Measurements from ENCODE around the gene GRAMD4. TPM values are rescaled to one million over a fixed set of nuclear protein-coding genes. Genes with fewer than 3 reads are reported as not detected.

GRAMD4 gene
- total and polyA plus RNA-seq, 12 donors: 29.3 to 143 (median 63.9) TPM

- Histone ChIP-seq H3K27ac (peak overlapping the region; percentile 69 to 91 (median 82)), H3K27me3 (no peaks in the 10 kb centered on the region), H3K4me1 (peaks cover 57 to 95% (median 71%) of the 10 kb centered on the region in 9 donors), H3K36me3 (no peaks in the 10 kb centered on the region), H3K9me3 (no peaks in the 10 kb centered on the region), H3K4me3 (no peak overlapping the region)
- 62 to 72% methylated on average over 9 of the region's 9 CpGs for WGBS, 2 donors
- no peak for TF ChIP-seq CTCF (IDR thresholded peaks at IDR 0.05)
- peak in 1 of 8 donors; percentile 1 for ATAC-seq
- no peak for DNase-seq
- intact Hi-C loops (cut with DNase I): loop anchor here in 1 of 10 donors (5.0 kb wide), 1 partner anchor 33 kb away; the partner anchor contains the start of gene GRAMD4
Observed at GRCh38 chr22:46589141-46589748, 30.9 kb upstream of the GRAMD4 start.

- Histone ChIP-seq H3K4me3 (no peak overlapping the region), H3K9me3 (no peaks in the 10 kb centered on the region), H3K27me3 (no peaks in the 10 kb centered on the region), H3K27ac (peak overlapping the region; percentile 69 to 91 (median 82)), H3K4me1 (peaks cover 55 to 95% (median 71%) of the 10 kb centered on the region in 9 donors), H3K36me3 (no peaks in the 10 kb centered on the region)
- ATAC-seq (peak in 7 of 8 donors; percentile 1 to 29 (median 11)), DNase-seq (no peak)
- intact Hi-C loops (cut with DNase I): loop anchor here in 2 of 10 donors (5.0 kb wide), 2 partner anchors 32 to 57 kb away; partner anchors contain the start of gene GRAMD4 (in 1 of the 2)
- 53 to 70% methylated on average over 11 of the region's 11 CpGs for WGBS, 2 donors
- TF ChIP-seq CTCF (IDR thresholded peaks at IDR 0.05): no peak
Observed at GRCh38 chr22:46589871-46590271, 30.3 kb upstream of the GRAMD4 start.

GRCh38 chr22:46590334-46590733 is 29.9 kb upstream of the GRAMD4 start:
- Histone ChIP-seq H3K36me3 (no peaks in the 10 kb centered on the region), H3K4me1 (peaks cover 53 to 95% (median 75%) of the 10 kb centered on the region in 9 donors), H3K27me3 (no peaks in the 10 kb centered on the region), H3K9me3 (no peaks in the 10 kb centered on the region), H3K4me3 (no peak overlapping the region), H3K27ac (peak overlapping the region; percentile 69 to 91 (median 82))
- 45 to 63% methylated on average over 11 of the region's 11 CpGs for WGBS, 2 donors
- intact Hi-C loops (cut with DNase I): loop anchor here in 1 of 10 donors (5.0 kb wide), 1 partner anchor 57 kb away; no protein-coding TSS in a partner anchor
- ATAC-seq (peak; percentile 40 to 78 (median 62)), DNase-seq (peak; percentile 63 to 76)
- TF ChIP-seq CTCF (IDR thresholded peaks at IDR 0.05): no peak

GRCh38 chr22:46591930-46592329 is 28.3 kb upstream of the GRAMD4 start:
- H3K27me3 ChIP-seq: no peaks in the 10 kb centered on the region
- no peak for ATAC-seq
- no peaks in the 10 kb centered on the region for H3K9me3 ChIP-seq
- intact Hi-C loops (cut with DNase I): loop anchor here in 1 of 10 donors (5.0 kb wide), 1 partner anchor 55 kb away; no protein-coding TSS in a partner anchor
- H3K27ac ChIP-seq: peak overlapping the region in 9 of 10 donors; percentile 66 to 91 (median 84)
- H3K36me3 ChIP-seq: no peaks in the 10 kb centered on the region
- 50 to 52% methylated on average over 8 of the region's 8 CpGs for WGBS, 2 donors
- no peak for DNase-seq
- no peak for TF ChIP-seq CTCF (IDR thresholded peaks at IDR 0.05)
- peaks cover 44 to 95% (median 82%) of the 10 kb centered on the region in 9 donors for H3K4me1 ChIP-seq
- peak overlapping the region in 4 of 10 donors; percentile 23 to 47 (median 32) for H3K4me3 ChIP-seq
